NCI-H748 (cell line): ENCODE data around the gene GFOD1.
A peak's percentile ranks its signal among the peaks of the same experiment; 100 is the strongest.
"Not testable (repeated sequence)": the region's sequence is repeated elsewhere in the genome, so short reads cannot be mapped to it uniquely, and the experiment has no call there.

Source experiments
- DNase-seq: peaks from one replicate; lab custom pipeline; 2025; ENCODE audit not compliant: unreplicated experiment; lab: John Stamatoyannopoulos, UW

Gene GFOD1

GRCh38 chr6:13511913-13512717, 24.7 kb upstream of the GFOD1 start:
- DNase-seq: no peak

- not testable (repeated sequence) for DNase-seq
Observed at GRCh38 chr6:13511141-13511571, 23.8 kb upstream of the GFOD1 start.

- DNase-seq: not testable (repeated sequence)
Observed at GRCh38 chr6:13510433-13510832, 23.0 kb upstream of the GFOD1 start.

- DNase-seq: no peak
Observed at GRCh38 chr6:13508711-13509705, 21.6 kb upstream of the GFOD1 start.

- DNase-seq: no peak
Observed at GRCh38 chr6:13507306-13507860, 20.0 kb upstream of the GFOD1 start.

GRCh38 chr6:13505345-13505734, 17.9 kb upstream of the GFOD1 start:
- DNase-seq: no peak

- DNase-seq: no peak
Observed at GRCh38 chr6:13504611-13505344, 17.4 kb upstream of the GFOD1 start.

GRCh38 chr6:13500915-13501314, 13.5 kb upstream of the GFOD1 start:
- DNase-seq: no peak

GRCh38 chr6:13500264-13500663, 12.9 kb upstream of the GFOD1 start:
- DNase-seq: no peak

- no peak for DNase-seq
Observed at GRCh38 chr6:13496513-13497190, 9.3 kb upstream of the GFOD1 start.

GRCh38 chr6:13495818-13496217, 8.4 kb upstream of the GFOD1 start:
- no peak for DNase-seq

GRCh38 chr6:13495112-13495776, 7.8 kb upstream of the GFOD1 start:
- no peak for DNase-seq

- DNase-seq: no peak
Observed at GRCh38 chr6:13494137-13494536, 6.7 kb upstream of the GFOD1 start.

GRCh38 chr6:13493147-13493546, 5.7 kb upstream of the GFOD1 start:
- no peak for DNase-seq

- no peak for DNase-seq
Observed at GRCh38 chr6:13492357-13492756, 5.0 kb upstream of the GFOD1 start.

GRCh38 chr6:13491538-13491937, 4.1 kb upstream of the GFOD1 start:
- no peak for DNase-seq

GRCh38 chr6:13490402-13490801, 3.0 kb upstream of the GFOD1 start:
- no peak for DNase-seq

- no peak for DNase-seq
Observed at GRCh38 chr6:13488896-13489237, 1.5 kb upstream of the GFOD1 start.

GRCh38 chr6:13488015-13488895, 855 bp upstream of the GFOD1 start:
- DNase-seq: peak; percentile 84
